ENCODE results near the gene CLEC19A.

CLEC19A gene

GRCh38 chr16:19284207-19284606 is 1.3 kb upstream of the CLEC19A start:
- DNase-seq (ENCODE audit: low spot score) (peak; percentile 47), FAIRE-seq (peak; percentile 63)

- DNase-seq (ENCODE audit: low spot score) (no peak), FAIRE-seq (no peak)
Measured at GRCh38 chr16:19286827-19287226, 1.3 kb downstream of the CLEC19A start.

GRCh38 chr16:19287241-19287640 is 1.7 kb downstream of the CLEC19A start:
- no peak for DNase-seq (ENCODE audit: low spot score)
- no peak for FAIRE-seq

- no peak for DNase-seq (ENCODE audit: low spot score)
Measured at GRCh38 chr16:19288872-19289799, 3.6 kb downstream of the CLEC19A start.

GRCh38 chr16:19289811-19290485 is 4.4 kb downstream of the CLEC19A start:
- DNase-seq (ENCODE audit: low spot score): no peak
- FAIRE-seq: no peak

More at GRCh38 chr16:19288872-19289799, 3.6 kb downstream of the CLEC19A start:
- no peak for FAIRE-seq

GRCh38 chr16:19290860-19291259 is 5.3 kb downstream of the CLEC19A start:
- DNase-seq (ENCODE audit: low spot score): no peak
- FAIRE-seq: no peak

- no peak for FAIRE-seq
- DNase-seq (ENCODE audit: low spot score): peak; percentile 40
Measured at GRCh38 chr16:19291475-19291874, 5.9 kb downstream of the CLEC19A start.

GRCh38 chr16:19292186-19292585 is 6.7 kb downstream of the CLEC19A start:
- no peak for FAIRE-seq
- no peak for DNase-seq (ENCODE audit: low spot score)

GRCh38 chr16:19294156-19294649 is 8.7 kb downstream of the CLEC19A start:
- no peak for FAIRE-seq

GRCh38 chr16:19295393-19295792 is 9.9 kb downstream of the CLEC19A start:
- FAIRE-seq: no peak

More at GRCh38 chr16:19294156-19294649, 8.7 kb downstream of the CLEC19A start:
- DNase-seq (ENCODE audit: low spot score): no peak

GRCh38 chr16:19297454-19297853 is 11.9 kb downstream of the CLEC19A start:
- FAIRE-seq: no peak
- no peak for DNase-seq (ENCODE audit: low spot score)

More at GRCh38 chr16:19295393-19295792, 9.9 kb downstream of the CLEC19A start:
- no peak for DNase-seq (ENCODE audit: low spot score)

GRCh38 chr16:19299565-19299964 is 14.0 kb downstream of the CLEC19A start:
- FAIRE-seq (no peak), DNase-seq (ENCODE audit: low spot score) (no peak)

GRCh38 chr16:19301931-19302330 is 16.4 kb downstream of the CLEC19A start:
- FAIRE-seq (no peak), DNase-seq (ENCODE audit: low spot score) (no peak)

- DNase-seq (ENCODE audit: low spot score) (no peak), FAIRE-seq (no peak)
Measured at GRCh38 chr16:19304750-19305149, 19.2 kb downstream of the CLEC19A start.

- FAIRE-seq: no peak
- DNase-seq (ENCODE audit: low spot score): no peak
Measured at GRCh38 chr16:19305443-19305842, 19.9 kb downstream of the CLEC19A start.

GRCh38 chr16:19307587-19308241 is 22.2 kb downstream of the CLEC19A start:
- FAIRE-seq (no peak), DNase-seq (ENCODE audit: low spot score) (no peak)

- FAIRE-seq (no peak), DNase-seq (ENCODE audit: low spot score) (no peak)
Measured at GRCh38 chr16:19308392-19308791, 22.9 kb downstream of the CLEC19A start.

GRCh38 chr16:19309178-19309577 is 23.6 kb downstream of the CLEC19A start:
- FAIRE-seq (no peak), DNase-seq (ENCODE audit: low spot score) (no peak)

- FAIRE-seq (no peak), DNase-seq (ENCODE audit: low spot score) (no peak)
Measured at GRCh38 chr16:19314718-19315425, 29.3 kb downstream of the CLEC19A start.

GRCh38 chr16:19315889-19316433 is 30.4 kb downstream of the CLEC19A start:
- no peak for DNase-seq (ENCODE audit: low spot score)
- no peak for FAIRE-seq

GRCh38 chr16:19316846-19317245 is 31.3 kb downstream of the CLEC19A start:
- no peak for FAIRE-seq
- no peak for DNase-seq (ENCODE audit: low spot score)

Data from RCC 7860 (cell line).